HCT116 (cell line): ENCODE results near the gene VPS4B. TPM values are rescaled to one million over a fixed set of nuclear protein-coding genes. Genes with fewer than 3 reads are reported as not detected.

Experiments
- ATAC-seq: fragments of 200-7000 bp; cut with Tn5 transposase; 2 replicates; pipeline ENCODE4 v1.9.1; 2020; ENCODE audit warnings: mild to moderate bottlenecking, moderate library complexity
- BruUV-seq: library from RNA; stranded (reverse); fragments of 400-500 nt; replicated peaks from 2 replicates; lab custom pipeline; 2021; lab: Mats Ljungman, UMichigan
- CTCF ChIA-PET: fragments of 300-600 bp; sonication (Branson Sonifier 250); formaldehyde crosslinking; loops from one replicate; lab custom pipeline; 2021; ENCODE audit warnings: antibody characterized with exemption; lab: Charles Lee
- POLR2A ChIA-PET: fragments of 300-600, 350-600 bp; sonication (Branson Sonifier 250); formaldehyde crosslinking; loops from one replicate; lab custom pipeline; 2021; ENCODE audit warnings: antibody characterized with exemption; lab: Charles Lee
- RAD21 ChIA-PET, 2 experiments: fragments of 300-600 bp; sonication (Branson Sonifier 250); formaldehyde crosslinking; loops; one replicate each; lab custom pipeline; 2023; ENCODE audit warnings: low total read pairs in 2 of 2; ENCODE audit not compliant: uncharacterized antibody in 2 of 2, unreplicated experiment in 2 of 2, low non-redundant PET in 1 of 2; lab: Charles Lee
- DNase-seq: peaks from one replicate; pipeline ENCODE4 v3.0.0-alpha.2; 2010; ENCODE audit warnings: low read depth, low spot score
- H2AFZ ChIP-seq: fragments of 200-600 bp; shearing (Covaris generic), sonication (generic); 2 replicates; pipeline ENCODE4 v1.6.1; 2017; ENCODE audit warnings: low read depth, mixed run types, mixed read lengths, antibody characterized with exemption, low read length; ENCODE audit not compliant: poor library complexity, severe bottlenecking
- H3K27ac ChIP-seq: 2 replicates; pipeline ENCODE4 v1.5.1; 2012; ENCODE audit warnings: low read depth, low read length
- H3K27me3 ChIP-seq: fragments of 200-600 bp; sonication (generic); 2 replicates; pipeline ENCODE4 v1.6.1; 2016; ENCODE audit warnings: mixed run types, low read length, mixed read lengths; ENCODE audit not compliant: insufficient read depth
- H3K36me3 ChIP-seq, 2 experiments: fragments of 200-500 bp in 1 of 2; fragments of 200-600 bp in 1 of 2; sonication (Bioruptor generic) in 1 of 2; sonication (generic) in 1 of 2; 2 replicates each; pipeline versions ENCODE4 v1.5.1 to v1.6.1; 2014 to 2016; ENCODE audit warnings: low read length in 2 of 2, inconsistent platforms in 1 of 2, mixed read lengths in 1 of 2, mixed run types in 1 of 2; ENCODE audit not compliant: insufficient read depth in 2 of 2, control insufficient read depth in 1 of 2
- H3K4me1 ChIP-seq, 2 experiments: fragments of 200-600 bp in 1 of 2; sonication (generic) in 1 of 2; 2 replicates each; pipeline versions ENCODE4 v1.5.1 to v1.6.1; 2012 to 2017; ENCODE audit warnings: low read length in 2 of 2, inconsistent platforms in 1 of 2, mild to moderate bottlenecking in 1 of 2, mixed read lengths in 1 of 2, mixed run types in 1 of 2, moderate library complexity in 1 of 2; ENCODE audit not compliant: insufficient read depth in 2 of 2, control insufficient read depth in 1 of 2
- H3K4me2 ChIP-seq: fragments of 200-600 bp; sonication (generic); 2 replicates; pipeline ENCODE4 v1.6.1; 2017; ENCODE audit warnings: mixed run types, low read length, mixed read lengths
- H3K4me3 ChIP-seq, 2 experiments: fragments of 200-600 bp in 1 of 2; sonication (generic) in 1 of 2; replicated peaks in 1 of 2; 2 replicates each; pipeline ENCODE4 v1.5.1; 2011 to 2016; ENCODE audit warnings: low read length in 2 of 2, control low read depth in 1 of 2, low read depth in 1 of 2, mild to moderate bottlenecking in 1 of 2, mixed read lengths in 1 of 2, mixed run types in 1 of 2
- H3K79me2 ChIP-seq: fragments of 200-600 bp; sonication (generic); 2 replicates; pipeline ENCODE4 v1.6.1; 2017; ENCODE audit warnings: mild to moderate bottlenecking, mixed run types, low read length, moderate library complexity, mixed read lengths; ENCODE audit not compliant: insufficient read depth
- H3K9ac ChIP-seq: fragments of 200-600 bp; sonication (generic); 2 replicates; pipeline ENCODE4 v1.6.1; 2016; ENCODE audit warnings: low read length, mixed read lengths
- H3K9me2 ChIP-seq: fragments of 200-600 bp; sonication (generic), shearing (Covaris generic); 2 replicates; pipeline ENCODE4 v1.6.1; 2017; ENCODE audit warnings: mixed run types, mild to moderate bottlenecking, moderate library complexity; ENCODE audit not compliant: insufficient read depth
- H3K9me3 ChIP-seq, 2 experiments: fragments of 200-500 bp in 1 of 2; fragments of 200-600 bp in 1 of 2; sonication (Bioruptor generic) in 1 of 2; sonication (generic) in 1 of 2; 2 replicates each; pipeline ENCODE4 v1.6.1; 2014 to 2017; ENCODE audit warnings: low read length in 2 of 2, mixed read lengths in 2 of 2, inconsistent platforms in 1 of 2, low read depth in 1 of 2, mild to moderate bottlenecking in 1 of 2, mixed run types in 1 of 2, moderate library complexity in 1 of 2; ENCODE audit not compliant: control insufficient read depth in 1 of 2, insufficient read depth in 1 of 2
- H4K20me1 ChIP-seq: fragments of 200-600 bp; sonication (generic), shearing (Covaris generic); 2 replicates; pipeline ENCODE4 v1.6.1; 2017; ENCODE audit warnings: mixed run types, mild to moderate bottlenecking, moderate library complexity; ENCODE audit not compliant: insufficient read depth
- CBX3 ChIP-seq: IDR thresholded peaks from 2 replicates; pipeline ENCODE4 v1.6.1; 2012; ENCODE audit warnings: low read depth
- CEBPB ChIP-seq: IDR thresholded peaks from 2 replicates; pipeline ENCODE4 v1.6.1; 2012; ENCODE audit warnings: low read depth
- EGR1 ChIP-seq: IDR thresholded peaks from 2 replicates; pipeline ENCODE4 v1.6.1; 2012; ENCODE audit warnings: low read depth
- ELF1 ChIP-seq: IDR thresholded peaks from 2 replicates; pipeline ENCODE4 v1.6.1; 2012; ENCODE audit warnings: low read depth, borderline replicate concordance
- EZH2phosphoT487 ChIP-seq: fragments of 200-600 bp; IDR thresholded peaks from 2 replicates; pipeline ENCODE4 v1.6.1; 2018; ENCODE audit warnings: antibody characterized with exemption, borderline replicate concordance
- FOSL1 ChIP-seq: IDR thresholded peaks from 2 replicates; pipeline ENCODE4 v1.6.1; 2012; ENCODE audit warnings: low read depth
- JUND ChIP-seq: IDR thresholded peaks from 2 replicates; pipeline ENCODE4 v1.6.1; 2012
- POLR2A ChIP-seq: IDR thresholded peaks from 2 replicates; pipeline ENCODE4 v1.7.0; 2011; ENCODE audit warnings: borderline replicate concordance; ENCODE audit not compliant: insufficient read depth, insufficient read length; ENCODE audit errors: extremely low read depth
- POLR2AphosphoS5 ChIP-seq: IDR thresholded peaks from 2 replicates; pipeline ENCODE4 v1.6.1; 2011; ENCODE audit warnings: mild to moderate bottlenecking, low read depth, low read length, moderate library complexity
- SIN3A ChIP-seq: IDR thresholded peaks from 2 replicates; pipeline ENCODE4 v1.6.1; 2012; ENCODE audit warnings: low read depth
- SRF ChIP-seq: IDR thresholded peaks from 2 replicates; pipeline ENCODE4 v1.6.1; 2012; ENCODE audit warnings: low read depth
- YY1 ChIP-seq: IDR thresholded peaks from 2 replicates; pipeline ENCODE4 v1.6.1; 2011; ENCODE audit warnings: low read length, low read depth, moderate library complexity, mild to moderate bottlenecking; ENCODE audit not compliant: insufficient replicate concordance; ENCODE audit errors: extremely low read depth
- ZBTB33 ChIP-seq: IDR thresholded peaks from 2 replicates; pipeline ENCODE4 v1.6.1; 2011; ENCODE audit warnings: mild to moderate bottlenecking, low read length, moderate library complexity; ENCODE audit not compliant: insufficient replicate concordance; ENCODE audit errors: extremely low read depth
- ZFX ChIP-seq: fragments of 450-650 bp; IDR thresholded peaks from 2 replicates; pipeline ENCODE4 v1.6.1; 2017
- intact Hi-C: fragments of 100-400 bp; cut with micrococcal nuclease; formaldehyde crosslinking; loops from 2 replicates; pipeline ENCODE4 v1.10.0; 2022
- total RNA-seq: library from RNA; stranded (reverse); gene quantifications from one replicate; pipeline ENCODE4 v1.2.1, GENCODE V29; 2021; ENCODE audit not compliant: unreplicated experiment
- TF ChIP-seq, protein P1 (sequence below): IDR thresholded peaks from 2 replicates; pipeline ENCODE4 v1.6.1; 2012; ENCODE audit warnings: low read depth
- TF ChIP-seq, protein P2 (sequence below): IDR thresholded peaks from 2 replicates; pipeline ENCODE4 v1.6.1; 2012

The VPS4B gene
- total RNA-seq, 1 experiment from 2014 or later = 68.3 TPM

GRCh38 chr18:63379639-63379962 lies 42.7 kb downstream of the VPS4B start:
- no peak overlapping the region for H3K27ac ChIP-seq
- no peaks in the 10 kb centered on the region for H4K20me1 ChIP-seq
- H3K4me1 ChIP-seq = no peaks in the 10 kb centered on the region
- ChIA-PET RAD21 (no interaction called here), CTCF (no interaction called here), POLR2A (no interaction called here)
- H3K79me2 ChIP-seq = no peaks in the 10 kb centered on the region
- BruUV-seq = no TSS peak
- no peak overlapping the region for H2AFZ ChIP-seq
- intact Hi-C loops = no loop called here
- H3K4me3 ChIP-seq = no peak overlapping the region
- H3K4me2 ChIP-seq = no peak overlapping the region
- H3K36me3 ChIP-seq = 0 out of 4 replicates have a peak, but pooled peaks cover 0 to 5% of the 10 kb centered on the region in 2 experiments
- no peaks in the 10 kb centered on the region for H3K9me2 ChIP-seq
- H3K27me3 ChIP-seq = no peaks in the 10 kb centered on the region
- no peak overlapping the region for H3K9ac ChIP-seq
- H3K9me3 ChIP-seq = no peaks in the 10 kb centered on the region
- TF ChIP-seq POLR2A (no peak), CEBPB (no peak), YY1 (no peak), EZH2phosphoT487 (no peak), FOSL1 (no peak), SRF (no peak), SIN3A (no peak), POLR2AphosphoS5 (no peak), ZBTB33 (no peak), CBX3 (no peak), ELF1 (no peak), EGR1 (no peak), ZFX (no peak), JUND (no peak)
- TF ChIP-seq, protein P1, sequence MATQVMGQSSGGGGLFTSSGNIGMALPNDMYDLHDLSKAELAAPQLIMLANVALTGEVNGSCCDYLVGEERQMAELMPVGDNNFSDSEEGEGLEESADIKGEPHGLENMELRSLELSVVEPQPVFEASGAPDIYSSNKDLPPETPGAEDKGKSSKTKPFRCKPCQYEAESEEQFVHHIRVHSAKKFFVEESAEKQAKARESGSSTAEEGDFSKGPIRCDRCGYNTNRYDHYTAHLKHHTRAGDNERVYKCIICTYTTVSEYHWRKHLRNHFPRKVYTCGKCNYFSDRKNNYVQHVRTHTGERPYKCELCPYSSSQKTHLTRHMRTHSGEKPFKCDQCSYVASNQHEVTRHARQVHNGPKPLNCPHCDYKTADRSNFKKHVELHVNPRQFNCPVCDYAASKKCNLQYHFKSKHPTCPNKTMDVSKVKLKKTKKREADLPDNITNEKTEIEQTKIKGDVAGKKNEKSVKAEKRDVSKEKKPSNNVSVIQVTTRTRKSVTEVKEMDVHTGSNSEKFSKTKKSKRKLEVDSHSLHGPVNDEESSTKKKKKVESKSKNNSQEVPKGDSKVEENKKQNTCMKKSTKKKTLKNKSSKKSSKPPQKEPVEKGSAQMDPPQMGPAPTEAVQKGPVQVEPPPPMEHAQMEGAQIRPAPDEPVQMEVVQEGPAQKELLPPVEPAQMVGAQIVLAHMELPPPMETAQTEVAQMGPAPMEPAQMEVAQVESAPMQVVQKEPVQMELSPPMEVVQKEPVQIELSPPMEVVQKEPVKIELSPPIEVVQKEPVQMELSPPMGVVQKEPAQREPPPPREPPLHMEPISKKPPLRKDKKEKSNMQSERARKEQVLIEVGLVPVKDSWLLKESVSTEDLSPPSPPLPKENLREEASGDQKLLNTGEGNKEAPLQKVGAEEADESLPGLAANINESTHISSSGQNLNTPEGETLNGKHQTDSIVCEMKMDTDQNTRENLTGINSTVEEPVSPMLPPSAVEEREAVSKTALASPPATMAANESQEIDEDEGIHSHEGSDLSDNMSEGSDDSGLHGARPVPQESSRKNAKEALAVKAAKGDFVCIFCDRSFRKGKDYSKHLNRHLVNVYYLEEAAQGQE = no peak
- TF ChIP-seq, protein P2, sequence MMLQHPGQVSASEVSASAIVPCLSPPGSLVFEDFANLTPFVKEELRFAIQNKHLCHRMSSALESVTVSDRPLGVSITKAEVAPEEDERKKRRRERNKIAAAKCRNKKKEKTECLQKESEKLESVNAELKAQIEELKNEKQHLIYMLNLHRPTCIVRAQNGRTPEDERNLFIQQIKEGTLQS = no peak
- ATAC-seq = no peak
- no peak for DNase-seq
